ENCODE results near the gene SFXN4.

The SFXN4 gene

DNA sequence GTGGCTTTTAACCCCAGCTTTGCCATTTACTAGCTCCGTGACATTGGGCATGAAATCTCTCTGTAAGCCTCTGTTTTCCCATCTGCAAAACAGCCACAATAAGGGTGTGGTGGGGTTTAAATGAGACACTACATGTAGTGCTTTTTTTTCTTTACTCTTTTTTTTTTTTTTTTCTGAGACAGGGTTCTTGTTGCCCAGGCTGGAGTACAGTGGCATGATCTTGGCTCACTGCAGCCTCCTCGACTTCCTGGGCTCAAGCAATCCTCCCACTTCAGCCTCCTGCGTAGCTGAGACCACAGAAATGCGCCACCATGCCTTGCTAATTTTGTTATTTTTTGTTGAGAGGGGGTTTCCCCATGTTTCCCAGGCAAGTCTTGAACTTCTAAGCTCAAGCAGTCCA, 69.9 kb downstream of the SFXN4 start:
- H3K4me3 ChIP-seq (ENCODE audit: low read depth, low read length): no peak overlapping the region
- TF ChIP-seq CTCF (IDR thresholded peaks at IDR 0.05; ENCODE audit: borderline replicate concordance, insufficient read depth, low read depth, low read length): no peak

DNA sequence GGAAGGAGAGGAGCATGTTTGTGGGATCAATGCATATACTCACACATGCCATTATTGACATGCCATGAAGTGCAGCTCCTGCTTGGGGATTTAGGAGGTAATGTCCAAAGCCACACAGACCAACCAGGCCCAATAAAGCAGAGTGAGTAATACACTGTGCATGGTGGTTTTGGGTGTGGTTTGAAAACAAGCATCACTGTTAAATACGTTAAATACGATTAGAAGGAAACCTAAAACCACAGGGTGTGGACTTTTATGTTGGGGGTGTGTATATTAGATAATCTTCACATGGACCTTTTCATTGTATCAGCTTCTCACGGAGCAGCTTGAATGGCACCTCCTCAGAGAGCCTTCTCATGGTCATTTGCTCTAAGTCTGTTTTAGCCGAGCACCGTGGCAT, 74.5 kb downstream of the SFXN4 start:
- H3K4me3 ChIP-seq (ENCODE audit: low read depth, low read length): no peak overlapping the region
- no peak for TF ChIP-seq CTCF (IDR thresholded peaks at IDR 0.05; ENCODE audit: borderline replicate concordance, insufficient read depth, low read depth, low read length)
